K562 (cell line): ENCODE results near the gene GHSR. TPM values are rescaled to one million over a fixed set of nuclear protein-coding genes. Genes with fewer than 3 reads are reported as not detected.
A peak's percentile ranks its signal among the peaks of the same experiment; 100 is the strongest.

Source experiments
- DPF2 ChIP-seq: fragments of 450-650 bp; IDR thresholded peaks from 2 replicates; pipeline ENCODE4 v1.6.1; 2016
- EHMT2 ChIP-seq: fragments of 450-650 bp; IDR thresholded peaks from 2 replicates; pipeline ENCODE4 v1.6.1; 2018; ENCODE audit warnings: antibody characterized with exemption
- HDGF ChIP-seq: fragments of 450-650 bp; IDR thresholded peaks from 2 replicates; pipeline ENCODE4 v1.6.1; 2016
- L3MBTL2 ChIP-seq: fragments of 450-650 bp; IDR thresholded peaks from 2 replicates; pipeline ENCODE4 v1.6.1; 2016; ENCODE audit warnings: mild to moderate bottlenecking, moderate library complexity
- MAFG ChIP-seq: fragments of 450-650 bp; conservative IDR thresholded peaks from 2 replicates; pipeline ENCODE4 v1.6.1; 2016; ENCODE audit warnings: missing genetic modification characterization, missing compliant biosample characterization
- MGA ChIP-seq: fragments of 450-650 bp; IDR thresholded peaks from 2 replicates; pipeline ENCODE4 v1.6.1; 2016; ENCODE audit warnings: mild to moderate bottlenecking, moderate library complexity
- ZNF316 ChIP-seq: fragments of 450-650 bp; IDR thresholded peaks from 2 replicates; pipeline ENCODE4 v1.6.1; 2016
- ZNF609 ChIP-seq: sonication (generic); formaldehyde crosslinking; IDR thresholded peaks from 2 replicates; pipeline ENCODE4 v1.8.1; 2023; ENCODE audit warnings: missing genetic modification reagents, mild to moderate bottlenecking, borderline replicate concordance
- polyA plus RNA-seq, 8 experiments: library from polyadenylated mRNA; depleted of rRNA in 4 of 8; stranded (reverse) in 5 of 8; unstranded in 3 of 8; fragments of >200 nt; fragmentation: Nextera tagmentation in 2 of 8; fragmentation: Illumina TruSeq in 1 of 8; extraction: Ambion mirVana in 2 of 8; extraction: Trizol in 1 of 8; gene quantifications; 2 replicates each; pipeline versions ENCODE4 v1.2.1 to v1.2.3, GENCODE V29; 2011 to 2014; ENCODE audit warnings: inconsistent platforms in 1 of 8, missing spikeins in 1 of 8
- total RNA-seq, 7 experiments: library from RNA; depleted of rRNA in 6 of 7; stranded (reverse); fragments of >200 nt in 6 of 7; fragmentation: Illumina TruSeq in 2 of 7; extraction: Trizol in 2 of 7; gene quantifications; 2 replicates each; pipeline versions ENCODE4 v1.2.1 to v1.2.3, GENCODE V29; 2011 to 2021; ENCODE audit warnings: low replicate concordance in 1 of 7
- TF ChIP-seq, protein P1 (sequence below): IDR thresholded peaks from 2 replicates; pipeline ENCODE4 v1.6.1; 2011; ENCODE audit warnings: borderline replicate concordance, low read depth, mild to moderate bottlenecking, moderate library complexity, low read length; ENCODE audit not compliant: insufficient read depth, poor library complexity, severe bottlenecking

GHSR gene
- total and polyA plus RNA-seq, 9 of the 15 experiments (the other 6 are each of a cell fraction or from before 2014, with no cell fraction given), result not detected

DNA sequence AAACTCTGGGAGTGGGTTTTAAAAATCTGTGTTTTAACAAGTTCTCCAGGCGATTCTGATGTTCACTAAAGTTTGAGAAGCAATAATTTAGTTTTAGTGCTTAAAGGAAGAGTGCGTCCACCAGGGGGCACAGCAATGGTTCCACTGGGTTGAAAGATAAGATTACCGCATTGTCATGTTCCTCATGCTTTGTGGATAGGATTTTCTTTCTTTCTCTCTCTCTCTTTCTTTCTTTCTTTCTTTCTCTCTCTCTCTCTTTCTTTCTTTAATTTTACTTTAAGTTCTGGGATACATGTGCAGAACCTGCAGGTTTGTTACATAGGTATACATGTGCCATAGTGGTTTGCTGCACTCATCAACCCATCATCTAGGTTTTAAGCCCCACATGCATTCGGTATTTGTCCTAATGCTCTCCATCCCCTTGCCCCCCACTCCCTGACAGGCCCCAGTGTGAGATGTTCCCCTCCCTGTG is 42.0 kb upstream of the GHSR start (continued):
- TF ChIP-seq ZNF609 (CRISPR knock-in tag) (0 out of 2 replicates have a peak, but pooled peaks have one; percentile 39), EHMT2 (peak; percentile 51; the same call in 1 of the 2 replicates), MAFG (tag) (peak; percentile 86), L3MBTL2 (0 out of 2 replicates have a peak, but pooled peaks have one; percentile 47), ZNF316 (peak; percentile 63; the same call in 1 of the 2 replicates), MGA (peak; percentile 58; the same call in 1 of the 2 replicates), HDGF (0 out of 2 replicates have a peak, but pooled peaks have one; percentile 35), DPF2 (peak; percentile 64)
- TF ChIP-seq, protein P1, sequence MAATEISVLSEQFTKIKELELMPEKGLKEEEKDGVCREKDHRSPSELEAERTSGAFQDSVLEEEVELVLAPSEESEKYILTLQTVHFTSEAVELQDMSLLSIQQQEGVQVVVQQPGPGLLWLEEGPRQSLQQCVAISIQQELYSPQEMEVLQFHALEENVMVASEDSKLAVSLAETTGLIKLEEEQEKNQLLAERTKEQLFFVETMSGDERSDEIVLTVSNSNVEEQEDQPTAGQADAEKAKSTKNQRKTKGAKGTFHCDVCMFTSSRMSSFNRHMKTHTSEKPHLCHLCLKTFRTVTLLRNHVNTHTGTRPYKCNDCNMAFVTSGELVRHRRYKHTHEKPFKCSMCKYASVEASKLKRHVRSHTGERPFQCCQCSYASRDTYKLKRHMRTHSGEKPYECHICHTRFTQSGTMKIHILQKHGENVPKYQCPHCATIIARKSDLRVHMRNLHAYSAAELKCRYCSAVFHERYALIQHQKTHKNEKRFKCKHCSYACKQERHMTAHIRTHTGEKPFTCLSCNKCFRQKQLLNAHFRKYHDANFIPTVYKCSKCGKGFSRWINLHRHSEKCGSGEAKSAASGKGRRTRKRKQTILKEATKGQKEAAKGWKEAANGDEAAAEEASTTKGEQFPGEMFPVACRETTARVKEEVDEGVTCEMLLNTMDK, result peak; percentile 10
